ENCODE results near the gene MT1F.
A peak's percentile ranks its signal among the peaks of the same experiment; 100 is the strongest.
"Not testable (repeated sequence)": the region's sequence is repeated elsewhere in the genome, so short reads cannot be mapped to it uniquely, and the experiment has no call there.

Gene MT1F

DNA sequence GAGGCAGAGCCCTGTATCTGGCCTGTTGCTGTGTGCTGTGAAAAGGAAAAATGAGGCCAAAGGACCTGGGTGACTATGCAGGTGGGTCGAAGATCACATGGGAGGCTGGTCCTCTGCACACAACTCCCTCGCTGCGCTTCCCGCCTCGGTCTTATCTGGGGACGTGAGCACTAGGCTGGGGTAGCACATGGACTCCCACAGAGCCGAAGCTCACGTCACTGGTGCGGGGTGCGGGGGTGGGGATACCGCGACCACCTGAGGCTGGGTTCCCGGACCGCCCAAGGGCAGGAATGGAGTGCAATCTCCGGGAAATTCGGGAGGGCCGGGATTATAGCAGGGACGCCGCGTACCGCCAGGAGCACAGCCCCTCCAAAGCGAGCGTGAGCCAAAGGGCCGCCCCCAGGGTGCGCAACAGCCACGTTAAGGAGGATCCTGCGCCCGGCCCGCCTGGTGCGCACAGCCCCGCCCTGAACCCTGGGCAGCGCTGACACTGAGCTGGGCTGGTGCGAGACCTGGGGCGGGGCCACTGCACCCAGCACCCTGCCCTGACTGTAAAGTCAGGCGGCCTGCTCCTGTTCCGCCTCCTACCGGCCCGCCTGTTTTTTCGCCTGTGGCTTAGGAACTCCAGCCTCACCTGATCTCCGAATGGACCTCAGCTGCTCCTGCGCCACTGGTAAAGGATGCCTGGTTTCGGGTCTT lies 14.5 kb upstream of the MT1F start:
- peak; percentile 58 to 80 (median 59) for DNase-seq (ENCODE audit: low read depth in 2 of 3, low spot score in 1 of 3)

DNA sequence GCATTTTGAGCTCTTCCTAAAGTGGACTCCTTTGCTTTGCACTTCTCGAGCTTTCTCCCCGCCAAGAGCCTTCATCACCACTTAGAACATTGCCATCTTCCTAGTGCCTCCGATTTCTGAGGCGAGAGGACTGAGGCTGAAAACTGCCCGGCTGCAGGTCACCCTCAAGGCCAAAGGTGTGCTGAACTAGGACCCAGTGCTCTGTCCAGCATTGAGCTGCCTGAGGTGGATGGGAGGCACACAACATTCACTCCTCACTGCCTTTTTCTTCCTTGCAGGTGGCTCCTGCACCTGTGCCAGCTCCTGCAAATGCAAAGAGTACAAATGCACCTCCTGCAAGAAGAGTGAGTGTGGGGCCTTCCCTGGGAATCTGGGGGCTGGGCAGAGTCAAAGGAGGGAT lies 13.9 kb upstream of the MT1F start:
- no peak for DNase-seq (ENCODE audit: low read depth in 2 of 3, low spot score in 1 of 3)

DNA sequence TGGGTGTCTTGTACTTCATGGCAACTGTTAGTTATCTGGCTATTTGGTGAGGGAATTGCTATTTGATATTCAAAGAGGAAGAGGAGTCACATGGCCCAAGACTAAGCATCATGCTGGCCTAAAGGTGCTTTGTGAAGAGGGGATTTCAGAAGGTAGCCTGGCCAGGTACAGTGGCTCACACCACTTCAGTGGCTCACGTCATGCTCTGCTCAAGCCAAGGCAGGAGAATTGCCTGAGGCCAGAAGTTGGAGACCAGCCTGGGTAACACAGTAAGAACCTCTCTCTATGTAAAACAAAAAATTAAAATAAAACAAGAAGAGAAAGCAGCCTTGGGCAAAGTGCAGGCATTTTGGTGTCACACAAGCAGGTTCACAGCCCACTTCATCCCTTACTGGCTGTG lies 12.4 kb upstream of the MT1F start:
- DNase-seq (ENCODE audit: low read depth in 2 of 3, low spot score in 1 of 3), result no peak

DNA sequence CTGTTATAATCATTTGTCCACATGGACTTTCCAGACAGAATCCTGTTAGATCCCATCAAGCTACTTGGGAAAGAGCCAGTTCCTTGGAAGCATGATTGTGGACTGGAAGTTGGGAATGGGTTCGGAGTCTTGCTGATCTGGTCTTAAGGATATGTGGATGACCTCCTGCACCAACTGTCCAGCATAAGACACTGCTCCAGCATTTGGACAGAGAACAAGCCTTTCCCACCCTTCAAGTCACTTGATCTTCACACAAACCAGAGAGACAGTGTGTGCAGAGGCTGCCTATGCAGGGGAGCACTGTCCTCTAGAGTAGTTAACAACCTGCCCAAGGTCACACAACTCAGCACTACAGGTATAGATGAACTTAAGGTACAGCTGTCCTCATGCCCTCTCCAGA lies 11.9 kb upstream of the MT1F start:
- no peak for DNase-seq (ENCODE audit: low read depth in 2 of 3, low spot score in 1 of 3)

DNA sequence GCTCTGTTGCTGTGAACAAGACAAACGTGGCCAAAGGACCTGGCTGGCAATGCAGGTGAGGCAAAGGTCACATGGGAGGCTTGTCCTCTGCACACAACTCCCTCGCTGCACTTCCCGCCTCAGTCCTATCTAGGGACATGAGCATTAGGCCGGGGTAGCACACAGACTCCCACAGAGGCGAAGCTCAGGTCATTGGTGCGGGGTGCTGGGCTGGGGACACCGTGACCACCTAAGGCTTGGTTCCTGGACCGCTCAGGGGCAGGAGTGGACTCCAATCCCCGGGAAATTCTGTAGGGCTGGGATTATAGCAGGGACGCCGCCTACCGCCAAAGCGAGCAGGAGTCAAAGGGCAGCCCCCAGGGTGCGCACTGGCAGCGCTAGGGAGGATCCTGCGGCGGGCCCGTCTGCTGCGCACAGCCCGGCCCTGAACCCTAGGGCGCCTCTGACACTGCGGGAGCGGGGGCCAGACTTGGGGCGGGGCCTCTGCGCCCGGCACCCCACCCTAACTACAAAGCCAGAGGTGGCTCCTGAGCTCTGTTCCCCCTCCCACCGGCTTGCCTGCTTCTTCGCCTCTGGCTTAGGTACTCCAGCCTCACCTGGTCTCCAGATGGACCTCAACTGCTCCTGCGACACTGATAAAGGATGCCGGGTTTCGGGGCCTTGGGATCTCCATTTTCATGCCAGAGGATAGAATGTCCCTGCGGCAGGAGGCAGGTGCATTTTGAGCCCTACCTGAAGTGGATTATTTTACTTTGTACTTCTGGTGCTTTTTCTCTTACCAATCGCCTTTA lies 9.9 kb upstream of the MT1F start:
- no peak for DNase-seq (ENCODE audit: low read depth in 2 of 3, low spot score in 1 of 3)

DNA sequence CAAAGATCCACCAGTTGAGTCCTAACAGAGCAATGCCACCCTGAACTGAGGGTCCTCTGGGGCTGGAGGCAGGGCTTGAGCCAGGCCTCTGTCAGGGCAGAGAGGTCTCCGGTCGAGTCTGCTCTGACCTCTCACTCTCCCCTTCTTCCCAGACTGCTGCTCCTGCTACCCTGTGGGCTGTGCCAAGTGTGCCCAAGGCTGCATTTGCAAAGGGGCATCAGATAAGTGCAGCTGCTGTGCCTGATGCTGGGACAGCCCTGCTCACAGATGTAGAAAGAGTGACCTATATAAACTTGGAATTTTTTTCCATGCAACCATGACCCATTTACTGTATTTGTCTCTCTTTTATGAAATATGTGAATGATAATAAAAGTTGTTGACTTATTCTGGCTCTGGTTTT lies 8.5 kb upstream of the MT1F start:
- no peak for DNase-seq (ENCODE audit: low read depth in 2 of 3, low spot score in 1 of 3)

DNA sequence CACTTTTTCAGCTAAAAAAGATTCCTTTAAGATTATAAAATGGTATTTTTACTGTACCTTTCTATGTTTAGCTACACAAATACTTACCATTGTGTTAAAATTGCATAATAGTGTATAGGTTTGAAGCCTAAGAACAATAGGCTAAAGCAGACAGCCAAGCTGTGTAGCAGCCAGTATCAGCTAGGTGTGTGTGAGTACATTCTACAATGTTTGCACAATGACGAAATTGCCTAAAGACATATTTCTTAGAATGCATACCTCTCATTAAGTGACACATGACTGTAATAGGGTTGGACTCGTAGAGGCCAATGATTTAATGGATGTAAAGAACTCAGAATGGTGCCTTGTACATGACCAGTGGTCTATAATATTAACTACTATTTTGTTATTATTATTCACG lies 7.9 kb upstream of the MT1F start:
- DNase-seq (ENCODE audit: low read depth in 2 of 3, low spot score in 1 of 3), result no peak

DNA sequence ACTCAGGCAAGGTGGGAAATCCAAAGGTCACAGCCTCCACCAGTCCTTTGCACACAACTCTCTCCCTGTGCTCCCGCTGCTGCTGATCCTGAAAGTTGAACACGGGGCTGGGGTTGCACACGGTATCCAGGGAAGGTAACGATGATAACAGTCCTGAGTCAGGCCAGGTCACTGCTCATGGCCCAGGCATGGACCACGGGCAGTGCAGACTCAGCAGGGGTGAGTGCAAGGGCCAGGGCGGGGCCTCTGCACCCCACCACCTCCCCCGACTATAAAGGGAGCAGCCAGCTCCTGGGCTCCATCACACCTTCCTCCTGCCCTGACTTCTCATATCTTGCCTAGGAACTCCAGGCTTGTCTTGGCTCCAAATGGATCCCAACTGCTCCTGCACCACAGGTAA lies 6.2 kb upstream of the MT1F start, which contains the start of gene MT1B:
TSS of gene MT1B (plus strand) at position 301 of the 400 bp plus-strand sequence. CDS start at position 369, 68 bp downstream.
- DNase-seq (ENCODE audit: low read depth in 2 of 3, low spot score in 1 of 3), result no peak

DNA sequence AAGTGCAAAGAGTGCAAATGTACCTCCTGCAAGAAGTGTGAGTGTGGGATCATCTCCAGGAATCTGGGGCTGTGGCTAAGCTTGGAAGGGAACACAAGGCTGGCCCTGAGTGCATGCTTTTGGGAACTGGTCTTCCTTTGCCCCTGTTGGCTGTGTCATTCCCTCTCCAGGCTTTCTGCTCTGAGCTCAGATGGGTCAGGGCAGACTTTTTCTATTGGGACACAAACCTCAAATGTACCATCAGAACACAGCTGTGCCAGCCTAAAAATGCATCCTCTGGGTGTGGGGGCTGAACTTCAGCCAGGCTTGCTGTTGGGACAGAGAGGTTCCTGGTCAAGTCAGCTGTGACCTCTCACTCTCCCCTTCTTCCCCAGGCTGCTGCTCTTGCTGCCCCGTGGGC lies 5.2 kb upstream of the MT1F start:
- no peak for DNase-seq (ENCODE audit: low read depth in 2 of 3, low spot score in 1 of 3)

DNA sequence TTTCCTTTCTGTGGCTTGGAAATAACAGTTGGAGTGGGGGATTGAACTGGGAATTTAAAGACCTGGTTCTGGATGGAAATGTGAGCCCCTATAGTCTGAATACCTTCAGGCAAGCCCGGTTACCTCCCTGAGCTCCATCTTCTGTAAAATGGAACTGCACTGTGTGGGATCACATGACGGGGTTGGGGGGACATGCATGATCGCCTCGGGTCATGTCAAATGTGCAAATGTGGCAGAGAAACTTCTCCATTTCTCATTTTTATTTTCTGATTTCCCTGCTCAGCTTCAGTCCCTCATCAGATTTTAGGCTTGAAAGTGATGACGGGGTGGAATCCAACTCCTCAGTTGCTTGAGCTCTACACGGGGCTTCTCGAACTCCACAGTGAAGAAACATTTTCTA lies 4.5 kb upstream of the MT1F start:
- DNase-seq (ENCODE audit: low read depth in 2 of 3, low spot score in 1 of 3), result no peak

DNA sequence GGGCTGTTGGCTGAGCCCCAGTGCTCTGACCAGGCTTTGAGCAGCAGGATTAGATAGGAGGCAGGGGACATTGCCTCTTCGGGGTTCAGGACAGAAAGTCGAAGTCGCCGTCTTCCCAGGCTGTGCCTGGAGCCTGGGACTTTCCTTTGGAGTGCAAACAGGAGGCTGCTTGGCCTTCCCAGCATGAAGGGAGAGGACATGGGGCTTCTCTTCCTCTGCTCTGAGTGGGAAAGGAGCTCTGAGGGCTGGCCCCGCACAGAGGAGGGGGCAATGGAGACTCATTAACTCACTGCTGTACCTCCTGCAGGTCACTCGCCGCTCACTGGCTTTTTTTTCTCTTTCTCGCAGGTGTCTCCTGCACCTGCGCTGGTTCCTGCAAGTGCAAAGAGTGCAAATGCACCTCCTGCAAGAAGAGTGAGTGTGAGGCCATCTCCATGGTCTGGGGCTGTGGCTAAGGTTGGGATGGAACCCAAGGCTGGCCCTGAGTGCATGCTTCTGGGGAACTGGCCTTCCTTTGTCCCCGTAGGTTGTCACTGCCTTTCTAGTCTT lies 642 bp downstream of the MT1F start:
- DNase-seq (ENCODE audit: low read depth in 2 of 3, low spot score in 1 of 3), result no peak

DNA sequence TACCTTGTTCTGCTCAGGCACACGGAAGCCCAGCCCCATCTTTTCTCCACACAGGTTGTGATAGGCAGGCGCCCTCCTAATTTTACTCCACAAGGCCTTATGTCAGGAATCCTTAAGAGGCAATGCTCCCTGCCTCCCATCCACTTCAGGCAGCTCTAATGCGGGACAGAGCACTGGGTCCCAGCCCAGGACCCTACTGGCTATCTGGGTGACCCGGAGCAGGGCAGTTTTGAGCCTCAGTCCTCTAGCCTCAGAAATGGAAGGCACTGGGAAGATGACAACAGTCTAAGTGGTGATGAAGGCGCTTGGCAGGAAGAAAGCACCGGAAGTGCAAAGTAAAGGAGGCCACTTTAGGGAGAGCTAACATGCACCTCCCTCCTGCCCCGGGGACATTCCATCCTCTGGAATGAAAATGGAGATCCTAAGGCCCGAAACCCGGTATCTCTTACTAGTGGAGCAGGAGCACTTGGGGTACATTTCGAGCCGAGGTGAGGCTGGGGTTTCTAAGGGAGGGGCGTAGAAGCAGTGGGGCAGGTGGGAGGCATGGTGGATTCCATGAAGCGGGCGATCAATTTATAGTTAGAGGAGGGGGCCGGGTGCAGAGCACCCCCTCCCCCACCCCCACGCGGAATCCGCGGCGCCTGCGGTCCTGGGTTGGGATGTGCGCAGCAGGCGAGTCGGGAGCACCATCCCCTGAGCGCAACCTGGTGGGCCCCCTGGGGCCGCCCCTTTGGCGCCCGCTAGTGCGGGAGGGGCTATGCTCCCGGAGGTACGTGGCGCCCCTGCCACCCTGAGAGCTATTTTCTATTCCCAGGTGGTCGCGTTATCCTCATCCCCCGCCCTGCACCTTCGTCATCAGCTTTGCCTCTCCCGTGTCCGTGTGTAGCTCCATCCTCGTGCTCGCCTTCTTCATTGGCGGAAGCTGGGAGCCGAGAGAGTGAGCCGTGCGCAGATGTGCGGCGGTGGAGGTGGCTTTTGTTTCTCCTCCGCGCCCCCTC lies 4.9 kb downstream of the MT1F start:
- no peak for DNase-seq (ENCODE audit: low read depth in 2 of 3, low spot score in 1 of 3)

DNA sequence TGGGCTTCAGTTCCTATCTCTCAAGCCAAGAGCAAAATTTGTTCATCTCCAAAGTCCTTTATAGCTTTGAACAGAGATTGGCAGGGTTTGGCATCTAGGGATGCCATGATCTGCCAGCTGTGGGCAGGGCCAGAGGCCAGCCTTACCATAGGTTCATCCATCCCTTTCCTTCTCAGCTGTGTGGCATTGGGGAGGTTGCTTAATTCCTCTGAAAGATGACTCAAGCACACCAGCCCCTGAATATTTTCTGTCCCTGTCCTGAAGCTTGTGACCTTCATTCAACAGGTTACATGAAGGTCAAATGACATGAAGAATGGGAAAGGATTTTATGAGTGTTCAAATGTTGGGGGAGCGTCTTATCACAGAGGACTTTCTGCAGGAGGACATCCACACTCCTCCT lies 6.7 kb downstream of the MT1F start:
- no peak for DNase-seq (ENCODE audit: low read depth in 2 of 3, low spot score in 1 of 3)

DNA sequence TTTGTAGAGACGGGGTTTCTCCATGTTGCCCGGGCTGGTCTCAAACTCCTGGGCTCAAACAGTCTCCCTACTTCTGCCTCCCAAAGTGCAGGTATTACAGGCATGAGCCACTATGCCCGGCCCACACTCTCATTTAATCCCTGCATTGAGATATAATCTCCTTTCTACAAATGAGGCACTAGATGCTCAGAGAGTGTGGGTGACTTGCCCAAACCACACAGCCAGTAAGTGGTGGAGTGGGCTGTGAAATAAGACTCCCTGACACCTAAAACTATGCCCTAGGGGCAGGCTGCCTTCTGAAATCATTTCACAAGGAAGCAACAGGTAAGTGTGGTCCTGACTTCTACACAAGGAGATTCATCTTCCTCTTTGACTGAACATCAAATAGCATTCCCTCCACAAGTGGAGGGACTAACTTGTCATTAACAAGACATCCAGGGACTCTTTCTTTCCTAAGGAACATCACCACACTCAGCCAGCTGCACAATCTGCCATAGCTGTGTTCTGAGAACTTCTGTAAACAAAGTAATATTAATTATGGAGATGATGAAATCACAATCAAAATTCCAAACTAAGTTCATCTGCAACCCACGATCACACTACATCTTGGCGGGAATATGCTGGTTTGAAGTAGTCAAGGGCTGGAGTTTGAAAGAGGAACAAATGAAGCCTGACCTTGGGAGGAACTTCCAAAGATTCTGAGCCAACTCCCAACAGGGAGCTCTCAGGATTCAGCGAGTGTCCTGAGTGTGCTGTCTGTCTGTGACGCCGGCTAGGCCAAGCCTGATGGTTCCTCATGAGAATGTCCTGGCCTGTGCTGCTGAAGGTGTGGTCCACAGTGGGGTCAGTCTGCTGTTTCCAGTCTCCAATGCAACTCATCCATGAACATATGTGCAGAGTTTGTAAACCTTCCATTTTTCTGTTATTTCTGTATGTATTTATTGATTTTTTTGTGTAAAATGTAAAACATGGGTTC lies 7.8 kb downstream of the MT1F start:
- DNase-seq (ENCODE audit: low read depth in 2 of 3, low spot score in 1 of 3), result not testable (repeated sequence)

DNA sequence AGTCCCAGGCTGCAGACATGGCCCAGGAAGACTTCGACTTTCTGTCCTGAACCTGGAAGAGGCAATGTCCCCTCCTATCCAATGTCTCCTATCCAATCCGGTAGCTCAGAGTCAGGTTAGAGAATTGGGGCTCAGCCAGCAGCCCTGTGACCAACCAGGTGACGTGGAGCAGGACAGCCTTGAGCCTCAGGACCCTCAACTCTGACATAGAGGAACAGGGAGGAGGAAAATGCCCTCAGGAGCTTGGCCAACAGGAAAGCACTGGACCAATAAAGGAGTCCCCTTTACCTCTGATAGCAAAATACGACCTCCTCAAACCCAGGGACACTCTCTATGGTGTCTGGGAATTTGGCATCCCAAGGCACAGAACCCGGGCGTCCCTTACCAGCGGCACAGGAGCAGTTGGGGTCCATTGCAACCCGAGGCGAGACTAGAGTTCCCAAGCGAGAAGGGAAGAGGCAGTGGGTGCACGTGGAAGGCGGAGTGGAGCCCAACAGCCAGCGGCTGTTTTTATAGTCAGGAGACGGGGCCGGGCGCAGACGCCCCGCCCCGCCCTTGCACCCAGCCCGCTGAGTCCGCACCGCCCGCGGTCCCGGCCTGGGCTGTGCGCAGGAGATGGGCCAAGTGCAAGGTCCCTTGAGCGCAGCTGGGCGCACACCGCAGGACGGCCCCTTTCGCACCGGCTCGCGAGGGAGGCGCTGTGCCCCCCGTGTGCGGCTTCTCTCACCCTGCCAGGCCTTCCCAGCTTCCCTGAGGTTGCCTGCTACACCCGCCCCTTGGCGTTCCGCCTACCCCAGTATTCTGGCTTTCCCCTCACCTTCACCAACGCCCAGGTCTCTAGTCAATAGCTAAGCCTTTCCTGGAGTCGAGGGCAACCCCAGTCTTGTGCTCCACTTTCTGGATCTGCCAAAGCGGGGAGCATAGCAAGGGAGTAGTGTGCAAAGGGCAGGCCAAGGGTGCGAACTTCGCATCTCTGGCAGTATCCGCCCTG lies 10.1 kb downstream of the MT1F start, which contains the start of gene MT1G:
TSS of gene MT1G (minus strand) at position 485 of the 991 bp plus-strand sequence. CDS start at position 413, 72 bp downstream.
- no peak for DNase-seq (ENCODE audit: low read depth in 2 of 3, low spot score in 1 of 3)

DNA sequence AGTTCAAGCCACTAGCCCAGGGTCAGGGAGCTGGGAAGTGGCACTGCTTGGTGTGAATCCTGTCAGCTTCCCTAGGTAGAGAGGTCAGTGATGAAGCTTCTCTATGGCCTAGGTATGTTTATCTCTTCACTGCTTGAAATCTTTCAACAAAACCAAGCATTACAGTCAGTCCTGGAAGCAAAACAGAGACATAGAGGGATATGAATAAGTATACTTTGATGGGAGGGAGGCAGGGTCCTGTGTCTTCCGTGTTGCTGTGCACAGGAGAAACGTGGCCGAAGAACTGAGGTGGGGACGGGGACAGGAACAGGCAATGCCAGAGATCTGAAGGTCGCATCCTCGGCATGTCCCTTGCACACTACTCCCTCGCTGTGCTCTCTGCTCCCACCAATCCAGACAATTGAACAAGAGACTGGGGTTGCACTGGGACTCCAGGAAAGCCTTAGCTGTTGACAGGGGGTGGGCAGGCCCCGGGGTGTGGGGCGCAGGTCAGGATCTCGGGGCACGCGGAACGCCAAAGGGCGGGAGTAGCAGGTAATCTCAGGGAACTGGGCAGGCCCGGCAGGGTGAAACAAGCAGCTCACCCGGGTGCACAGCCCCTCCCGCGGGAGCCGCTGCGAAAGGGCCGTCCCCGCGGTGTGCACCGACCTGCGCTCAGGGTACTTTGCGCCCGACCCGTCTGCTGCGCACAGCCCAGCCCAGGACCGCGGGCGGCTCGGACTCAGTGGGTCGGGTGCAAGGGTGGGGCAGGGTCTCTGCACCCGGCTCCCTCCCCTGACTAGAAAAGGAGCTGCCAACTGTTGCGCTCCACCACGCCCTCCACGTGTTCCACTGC lies 11.5 kb downstream of the MT1F start, which contains the start of gene MT1H:
TSS of gene MT1H (plus strand) at position 810 of the 835 bp plus-strand sequence. CDS start 71 bp downstream, outside the sequence.
- no peak for DNase-seq (ENCODE audit: low read depth in 2 of 3, low spot score in 1 of 3)

DNA sequence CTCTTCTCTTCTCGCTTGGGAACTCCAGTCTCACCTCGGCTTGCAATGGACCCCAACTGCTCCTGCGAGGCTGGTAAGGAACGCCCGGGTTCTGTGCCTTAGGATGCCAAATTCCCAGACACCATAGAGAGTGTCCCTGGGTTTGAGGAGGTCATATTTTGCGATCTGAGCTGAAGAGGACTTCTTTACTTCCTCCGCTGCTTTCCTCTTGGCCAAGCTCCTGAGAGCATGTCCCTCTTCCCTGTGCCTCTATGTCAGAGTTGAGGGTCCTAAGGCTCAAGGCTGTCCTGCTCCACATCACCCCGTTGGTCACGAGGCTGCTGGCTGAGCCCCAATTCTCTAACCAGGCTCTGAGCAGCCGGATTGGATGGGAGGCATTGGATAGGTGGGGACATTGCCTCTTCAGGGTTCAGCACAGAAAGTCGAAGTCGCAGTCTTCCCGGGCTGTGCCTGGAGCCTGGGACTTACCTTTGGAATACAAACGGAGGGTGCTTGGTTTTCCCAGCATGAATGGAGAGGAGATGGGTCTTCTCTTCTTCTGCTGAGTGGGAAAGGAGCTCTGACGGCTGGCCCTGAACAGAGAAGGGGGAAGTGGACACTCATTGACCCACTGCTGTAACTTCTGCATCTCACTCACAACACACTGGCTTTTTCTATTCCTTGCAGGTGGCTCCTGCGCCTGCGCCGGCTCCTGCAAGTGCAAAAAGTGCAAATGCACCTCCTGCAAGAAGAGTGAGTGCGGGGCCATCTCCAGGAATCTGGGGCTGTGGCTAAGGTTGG lies 12.3 kb downstream of the MT1F start:
- no peak for DNase-seq (ENCODE audit: low read depth in 2 of 3, low spot score in 1 of 3)
